ENCODE data around the gene ZNF425.
A peak's percentile ranks its signal among the peaks of the same experiment; 100 is the strongest.

The ZNF425 gene

GRCh38 chr7:149125863-149126661 is at the start of gene ZNF425:
ZNF425 (minus strand) TSS chr7:149126324; CDS start chr7:149126213, 111 bp downstream.
- Histone ChIP-seq H3K36me3 (ENCODE audit: control insufficient read depth in 5 of 5, insufficient read depth in 5 of 5, low read length in 5 of 5) (peaks cover 0 to 5% (median 3%) of the 10 kb centered on the region in 5 donors), H3K4me3 (ENCODE audit: low read depth in 1 of 5, low read length in 5 of 5) (peak within 1 kb of the TSS; percentile 79 to 99 (median 98)), H3K9me3 (ENCODE audit: control insufficient read depth in 5 of 5, low read length in 5 of 5) (peaks cover 0 to 6% (median 4%) of the 10 kb centered on the region in 5 donors), H3K27me3 (ENCODE audit: control insufficient read depth in 5 of 5, insufficient read depth in 4 of 5, low read length in 5 of 5) (no peaks in the 10 kb centered on the region), H3K27ac (ENCODE audit: low read depth, low read length) (peak within 1 kb of the TSS; percentile 91), H3K9ac (ENCODE audit: low read length in 5 of 5) (peak within 1 kb of the TSS; percentile 87 to 98 (median 98)), H3K4me1 (ENCODE audit: control insufficient read depth in 5 of 5, insufficient read depth in 5 of 5, low read length in 5 of 5) (peaks cover 0 to 29% (median 20%) of the 10 kb centered on the region in 5 donors)

- H3K27ac ChIP-seq (ENCODE audit: low read depth, low read length), result no peak overlapping the region
- H3K9me3 ChIP-seq (ENCODE audit: control insufficient read depth in 5 of 5, low read length in 5 of 5), result no peaks in the 10 kb centered on the region
- H3K36me3 ChIP-seq (ENCODE audit: control insufficient read depth in 5 of 5, insufficient read depth in 5 of 5, low read length in 5 of 5), result peaks cover 32 to 64% (median 51%) of the 10 kb centered on the region in 5 donors
- H3K4me3 ChIP-seq (ENCODE audit: low read depth in 1 of 5, low read length in 5 of 5), result no peak overlapping the region
- no peak overlapping the region for H3K9ac ChIP-seq (ENCODE audit: low read length in 5 of 5)
- no peaks in the 10 kb centered on the region for H3K4me1 ChIP-seq (ENCODE audit: control insufficient read depth in 5 of 5, insufficient read depth in 5 of 5, low read length in 5 of 5)
- no peaks in the 10 kb centered on the region for H3K27me3 ChIP-seq (ENCODE audit: control insufficient read depth in 5 of 5, insufficient read depth in 4 of 5, low read length in 5 of 5)
These were observed 49.0 kb upstream of the ZNF425 start for GRCh38 chr7:149175150-149175549.

GRCh38 chr7:149172534-149172920 is 46.4 kb upstream of the ZNF425 start:
- H3K4me3 ChIP-seq (ENCODE audit: low read depth in 1 of 5, low read length in 5 of 5), result no peak overlapping the region
- no peak overlapping the region for H3K27ac ChIP-seq (ENCODE audit: low read depth, low read length)
- no peaks in the 10 kb centered on the region for H3K27me3 ChIP-seq (ENCODE audit: control insufficient read depth in 5 of 5, insufficient read depth in 4 of 5, low read length in 5 of 5)
- H3K36me3 ChIP-seq (ENCODE audit: control insufficient read depth in 5 of 5, insufficient read depth in 5 of 5, low read length in 5 of 5), result peaks cover 31 to 64% (median 43%) of the 10 kb centered on the region in 5 donors
- no peaks in the 10 kb centered on the region for H3K4me1 ChIP-seq (ENCODE audit: control insufficient read depth in 5 of 5, insufficient read depth in 5 of 5, low read length in 5 of 5)
- H3K9ac ChIP-seq (ENCODE audit: low read length in 5 of 5), result no peak overlapping the region
- H3K9me3 ChIP-seq (ENCODE audit: control insufficient read depth in 5 of 5, low read length in 5 of 5), result no peaks in the 10 kb centered on the region

- Histone ChIP-seq H3K27ac (ENCODE audit: low read depth, low read length) (no peak overlapping the region), H3K27me3 (ENCODE audit: control insufficient read depth in 5 of 5, insufficient read depth in 4 of 5, low read length in 5 of 5) (no peaks in the 10 kb centered on the region), H3K4me3 (ENCODE audit: low read depth in 1 of 5, low read length in 5 of 5) (no peak overlapping the region), H3K9ac (ENCODE audit: low read length in 5 of 5) (no peak overlapping the region), H3K4me1 (ENCODE audit: control insufficient read depth in 5 of 5, insufficient read depth in 5 of 5, low read length in 5 of 5) (no peaks in the 10 kb centered on the region), H3K36me3 (ENCODE audit: control insufficient read depth in 5 of 5, insufficient read depth in 5 of 5, low read length in 5 of 5) (peaks cover 31 to 63% (median 43%) of the 10 kb centered on the region in 5 donors), H3K9me3 (ENCODE audit: control insufficient read depth in 5 of 5, low read length in 5 of 5) (no peaks in the 10 kb centered on the region)
These were observed 45.9 kb upstream of the ZNF425 start for GRCh38 chr7:149171892-149172533.

GRCh38 chr7:149166630-149167352 is 40.7 kb upstream of the ZNF425 start:
- Histone ChIP-seq H3K4me3 (ENCODE audit: low read depth in 1 of 5, low read length in 5 of 5) (no peak overlapping the region), H3K4me1 (ENCODE audit: control insufficient read depth in 5 of 5, insufficient read depth in 5 of 5, low read length in 5 of 5) (no peaks in the 10 kb centered on the region), H3K27ac (ENCODE audit: low read depth, low read length) (no peak overlapping the region), H3K9me3 (ENCODE audit: control insufficient read depth in 5 of 5, low read length in 5 of 5) (no peaks in the 10 kb centered on the region), H3K9ac (ENCODE audit: low read length in 5 of 5) (no peak overlapping the region), H3K27me3 (ENCODE audit: control insufficient read depth in 5 of 5, insufficient read depth in 4 of 5, low read length in 5 of 5) (no peaks in the 10 kb centered on the region), H3K36me3 (ENCODE audit: control insufficient read depth in 5 of 5, insufficient read depth in 5 of 5, low read length in 5 of 5) (peaks cover 31 to 75% (median 44%) of the 10 kb centered on the region in 5 donors)

- H3K4me3 ChIP-seq (ENCODE audit: low read depth in 1 of 5, low read length in 5 of 5), result no peak overlapping the region
- no peaks in the 10 kb centered on the region for H3K27me3 ChIP-seq (ENCODE audit: control insufficient read depth in 5 of 5, insufficient read depth in 4 of 5, low read length in 5 of 5)
- no peak overlapping the region for H3K9ac ChIP-seq (ENCODE audit: low read length in 5 of 5)
- peaks cover 30 to 76% (median 43%) of the 10 kb centered on the region in 5 donors for H3K36me3 ChIP-seq (ENCODE audit: control insufficient read depth in 5 of 5, insufficient read depth in 5 of 5, low read length in 5 of 5)
- H3K9me3 ChIP-seq (ENCODE audit: control insufficient read depth in 5 of 5, low read length in 5 of 5), result no peaks in the 10 kb centered on the region
- H3K4me1 ChIP-seq (ENCODE audit: control insufficient read depth in 5 of 5, insufficient read depth in 5 of 5, low read length in 5 of 5), result no peaks in the 10 kb centered on the region
- no peak overlapping the region for H3K27ac ChIP-seq (ENCODE audit: low read depth, low read length)
These were observed 40.0 kb upstream of the ZNF425 start for GRCh38 chr7:149166142-149166541.

- Histone ChIP-seq H3K27ac (ENCODE audit: low read depth, low read length) (no peak overlapping the region), H3K9me3 (ENCODE audit: control insufficient read depth in 5 of 5, low read length in 5 of 5) (no peaks in the 10 kb centered on the region), H3K36me3 (ENCODE audit: control insufficient read depth in 5 of 5, insufficient read depth in 5 of 5, low read length in 5 of 5) (peaks cover 13 to 42% (median 25%) of the 10 kb centered on the region in 5 donors), H3K9ac (ENCODE audit: low read length in 5 of 5) (no peak overlapping the region), H3K4me3 (ENCODE audit: low read depth in 1 of 5, low read length in 5 of 5) (no peak overlapping the region), H3K4me1 (ENCODE audit: control insufficient read depth in 5 of 5, insufficient read depth in 5 of 5, low read length in 5 of 5) (no peaks in the 10 kb centered on the region), H3K27me3 (ENCODE audit: control insufficient read depth in 5 of 5, insufficient read depth in 4 of 5, low read length in 5 of 5) (no peaks in the 10 kb centered on the region)
These were observed 35.2 kb upstream of the ZNF425 start for GRCh38 chr7:149161241-149161848.

GRCh38 chr7:149156898-149157297 is 30.8 kb upstream of the ZNF425 start:
- H3K36me3 ChIP-seq (ENCODE audit: control insufficient read depth in 5 of 5, insufficient read depth in 5 of 5, low read length in 5 of 5), result peaks cover 0 to 35% (median 17%) of the 10 kb centered on the region in 5 donors
- H3K27ac ChIP-seq (ENCODE audit: low read depth, low read length), result no peak overlapping the region
- H3K4me1 ChIP-seq (ENCODE audit: control insufficient read depth in 5 of 5, insufficient read depth in 5 of 5, low read length in 5 of 5), result no peaks in the 10 kb centered on the region
- H3K4me3 ChIP-seq (ENCODE audit: low read depth in 1 of 5, low read length in 5 of 5), result no peak overlapping the region
- H3K9ac ChIP-seq (ENCODE audit: low read length in 5 of 5), result no peak overlapping the region
- no peaks in the 10 kb centered on the region for H3K27me3 ChIP-seq (ENCODE audit: control insufficient read depth in 5 of 5, insufficient read depth in 4 of 5, low read length in 5 of 5)
- H3K9me3 ChIP-seq (ENCODE audit: control insufficient read depth in 5 of 5, low read length in 5 of 5), result no peaks in the 10 kb centered on the region

GRCh38 chr7:149154056-149154455 is 27.9 kb upstream of the ZNF425 start:
- H3K27me3 ChIP-seq (ENCODE audit: control insufficient read depth in 5 of 5, insufficient read depth in 4 of 5, low read length in 5 of 5), result no peaks in the 10 kb centered on the region
- no peaks in the 10 kb centered on the region for H3K4me1 ChIP-seq (ENCODE audit: control insufficient read depth in 5 of 5, insufficient read depth in 5 of 5, low read length in 5 of 5)
- no peak overlapping the region for H3K4me3 ChIP-seq (ENCODE audit: low read depth in 1 of 5, low read length in 5 of 5)
- peaks cover 0 to 27% (median 14%) of the 10 kb centered on the region in 5 donors for H3K36me3 ChIP-seq (ENCODE audit: control insufficient read depth in 5 of 5, insufficient read depth in 5 of 5, low read length in 5 of 5)
- H3K27ac ChIP-seq (ENCODE audit: low read depth, low read length), result no peak overlapping the region
- no peaks in the 10 kb centered on the region for H3K9me3 ChIP-seq (ENCODE audit: control insufficient read depth in 5 of 5, low read length in 5 of 5)
- H3K9ac ChIP-seq (ENCODE audit: low read length in 5 of 5), result no peak overlapping the region
